IMR-90 (cell line): Measurements from ENCODE around the gene FBXW12. TPM values are rescaled to one million over a fixed set of nuclear protein-coding genes. Genes with fewer than 3 reads are reported as not detected.

Experiments used
- ATAC-seq: fragments of 200-7000 bp; cut with Tn5 transposase; 2 replicates; pipeline ENCODE4 v1.9.1; 2020; ENCODE audit warnings: low read depth, mild to moderate bottlenecking, moderate library complexity
- BruUV-seq: library from RNA; stranded (reverse); fragments of 400-500 nt; replicated peaks from 2 replicates; lab custom pipeline; 2021; lab: Mats Ljungman, UMichigan
- CTCF ChIA-PET: fragments of 300-600 bp; formaldehyde crosslinking; extraction: SDS; loops from one replicate; lab custom pipeline; 2021; ENCODE audit warnings: antibody characterized with exemption; lab: Yijun Ruan, JAX
- POLR2A ChIA-PET: fragments of 300-600 bp; sonication (Branson Sonifier 250); formaldehyde crosslinking; loops from one replicate; lab custom pipeline; 2022; ENCODE audit warnings: antibody characterized with exemption; ENCODE audit not compliant: unreplicated experiment; lab: Charles Lee
- DNase-seq: peaks from one replicate; pipeline ENCODE4 v3.0.0; 2013
- H2AFZ ChIP-seq: replicated peaks from 2 replicates; pipeline ENCODE3; 2013; ENCODE audit warnings: low read length, mild to moderate bottlenecking; ENCODE audit not compliant: poor library complexity
- H2AK5ac ChIP-seq: 2 replicates; pipeline ENCODE4 v1.6.1; 2013; ENCODE audit warnings: low read depth, low read length, inconsistent platforms
- H2AK9ac ChIP-seq: replicated peaks from 2 replicates; pipeline ENCODE3; 2013; ENCODE audit warnings: mild to moderate bottlenecking, low read depth, low read length, moderate library complexity; ENCODE audit not compliant: poor library complexity
- H2BK120ac ChIP-seq: 2 replicates; pipeline ENCODE4 v1.6.1; 2013; ENCODE audit warnings: low read depth, low read length, inconsistent platforms
- H2BK15ac ChIP-seq: 3 replicates; pipeline ENCODE4 v1.6.1; 2013; ENCODE audit warnings: low read depth, low read length, inconsistent platforms
- H2BK20ac ChIP-seq: 2 replicates; pipeline ENCODE4 v1.6.1; 2013; ENCODE audit warnings: low read depth, mild to moderate bottlenecking, inconsistent platforms, low read length, moderate library complexity
- H2BK5ac ChIP-seq: 2 replicates; pipeline ENCODE4 v1.6.1; 2013; ENCODE audit warnings: mild to moderate bottlenecking, low read depth, low read length, inconsistent platforms; ENCODE audit not compliant: poor library complexity, severe bottlenecking
- H3K14ac ChIP-seq: replicated peaks from 2 replicates; pipeline ENCODE4 v1.6.1; 2013; ENCODE audit warnings: low read depth, low read length, inconsistent platforms
- H3K18ac ChIP-seq: 2 replicates; pipeline ENCODE4 v1.6.1; 2013; ENCODE audit warnings: low read depth, low read length, control low read depth
- H3K23ac ChIP-seq: 2 replicates; pipeline ENCODE4 v1.6.1; 2013; ENCODE audit warnings: low read depth, low read length, inconsistent platforms
- H3K27ac ChIP-seq: 2 replicates; pipeline ENCODE4 v1.5.1; 2013; ENCODE audit warnings: mild to moderate bottlenecking, control low read depth, low read length; ENCODE audit not compliant: insufficient read depth
- H3K27me3 ChIP-seq: 2 replicates; pipeline ENCODE4 v1.6.1; 2013; ENCODE audit warnings: low read length; ENCODE audit not compliant: control insufficient read depth, insufficient read depth
- H3K36me3 ChIP-seq: 2 replicates; pipeline ENCODE4 v1.6.1; 2013; ENCODE audit warnings: low read length, mixed read lengths; ENCODE audit not compliant: control insufficient read depth, insufficient read depth
- H3K4ac ChIP-seq: 2 replicates; pipeline ENCODE4 v1.6.1; 2013; ENCODE audit warnings: low read depth, low read length, inconsistent platforms
- H3K4me1 ChIP-seq: 2 replicates; pipeline ENCODE4 v1.6.1; 2013; ENCODE audit warnings: low read length, mixed read lengths; ENCODE audit not compliant: control insufficient read depth, insufficient read depth
- H3K4me2 ChIP-seq: 2 replicates; pipeline ENCODE4 v1.6.1; 2013; ENCODE audit warnings: low read depth, mild to moderate bottlenecking, control low read depth, low read length, moderate library complexity
- H3K4me3 ChIP-seq: 2 replicates; pipeline ENCODE4 v1.5.1; 2013; ENCODE audit warnings: low read depth, mild to moderate bottlenecking, control low read depth, low read length, moderate library complexity; ENCODE audit not compliant: insufficient read depth
- H3K56ac ChIP-seq: 2 replicates; pipeline ENCODE4 v1.6.1; 2013; ENCODE audit warnings: low read length, inconsistent platforms; ENCODE audit not compliant: insufficient read depth; ENCODE audit errors: extremely low read depth
- H3K79me1 ChIP-seq, 2 experiments: 2 replicates each; pipeline ENCODE4 v1.6.1; 2013; ENCODE audit warnings: low read length in 2 of 2, inconsistent platforms in 1 of 2, low read depth in 1 of 2
- H3K9ac ChIP-seq: 2 replicates; pipeline ENCODE4 v1.6.1; 2013; ENCODE audit warnings: low read depth, low read length, control low read depth
- H3K9me1 ChIP-seq: 2 replicates; pipeline ENCODE4 v1.6.1; 2013; ENCODE audit warnings: low read length, inconsistent platforms; ENCODE audit not compliant: insufficient read depth
- H3K9me3 ChIP-seq: 2 replicates; pipeline ENCODE4 v1.6.1; 2013; ENCODE audit warnings: low read length; ENCODE audit not compliant: control insufficient read depth, insufficient read depth
- H4K20me1 ChIP-seq: 2 replicates; pipeline ENCODE4 v1.6.1; 2013; ENCODE audit warnings: low read length, inconsistent platforms; ENCODE audit not compliant: insufficient read depth
- H4K5ac ChIP-seq: 2 replicates; pipeline ENCODE4 v1.6.1; 2013; ENCODE audit warnings: mild to moderate bottlenecking, low read depth, low read length, control low read depth
- H4K8ac ChIP-seq, 2 experiments: 2 replicates each; pipeline ENCODE4 v1.6.1; 2013; ENCODE audit warnings: low read depth in 2 of 2, low read length in 2 of 2, control low read depth in 1 of 2, inconsistent platforms in 1 of 2
- H4K91ac ChIP-seq: 2 replicates; pipeline ENCODE4 v1.6.1; 2013; ENCODE audit warnings: low read depth, low read length, inconsistent platforms; ENCODE audit not compliant: insufficient read depth
- CHD1 ChIP-seq: IDR thresholded peaks from 2 replicates; pipeline ENCODE4 v1.6.1; 2012; ENCODE audit warnings: low read depth, low read length, improper control_type of control experiment
- FOS ChIP-seq: fragments of 150-350 bp; IDR thresholded peaks from 2 replicates; pipeline ENCODE4 v1.6.1; 2016; ENCODE audit warnings: low read depth, low read length
- MAFK ChIP-seq: IDR thresholded peaks from 2 replicates; pipeline ENCODE4 v1.6.1; 2012; ENCODE audit warnings: low read depth, low read length, improper control_type of control experiment
- MAZ ChIP-seq: IDR thresholded peaks from 2 replicates; pipeline ENCODE4 v1.6.1; 2012; ENCODE audit warnings: low read depth, mild to moderate bottlenecking, low read length, improper control_type of control experiment, moderate library complexity, borderline replicate concordance
- MXI1 ChIP-seq: IDR thresholded peaks from 2 replicates; pipeline ENCODE4 v1.6.1; 2012; ENCODE audit warnings: low read depth, mild to moderate bottlenecking, low read length, moderate library complexity, borderline replicate concordance
- WGBS, 2 experiments: methylation state at CpG; one replicate each; pipeline versions ENCODE4 v1.1.5 to v1.1.7; 2013; ENCODE audit warnings: missing lambda C conversion rate in 2 of 2; ENCODE audit not compliant: insufficient read length in 1 of 2; ENCODE audit errors: extremely low coverage in 2 of 2; 5-methylcytosine and 5-hydroxymethylcytosine counted together
- dilution Hi-C: fragments of 300-500 bp; cut with HindIII; formaldehyde crosslinking; loops from one replicate; pipeline ENCODE4 v1.14.3; 2018; ENCODE audit warnings: low sequenced_read_pairs; ENCODE audit not compliant: unreplicated experiment
- in situ Hi-C: fragments of 300-500 bp; cut with MboI; formaldehyde crosslinking; loops from 3 replicates; pipeline ENCODE4 v1.14.3; 2019; ENCODE audit warnings: low sequenced_read_pairs, inconsistent platforms, mixed read lengths
- intact Hi-C: fragments of 100-400 bp; cut with micrococcal nuclease; formaldehyde crosslinking; loops from 2 replicates; pipeline ENCODE4 v1.10.0; 2022
- polyA plus RNA-seq, 3 experiments: library from polyadenylated mRNA; depleted of rRNA; stranded (reverse); fragments of >200 nt; gene quantifications; 2 replicates each; pipeline ENCODE4 v1.2.3, GENCODE V29; 2012; ENCODE audit warnings: low replicate concordance in 1 of 3
- total RNA-seq: library from RNA; depleted of rRNA; stranded (reverse); fragments of >200 nt; gene quantifications from 2 replicates; pipeline ENCODE4 v1.2.3, GENCODE V29; 2012

The FBXW12 gene
- total and polyA plus RNA-seq, 2 of the 4 experiments (the other 2 are of a cell fraction): not detected

- Histone ChIP-seq H3K4me3 (no peak overlapping the region), H2AFZ (no peak overlapping the region), H3K23ac (no peak overlapping the region), H3K4me2 (no peak overlapping the region), H3K36me3 (no peaks in the 10 kb centered on the region), H4K8ac (no peak overlapping the region), H4K5ac (no peak overlapping the region), H2BK120ac (no peak overlapping the region), H3K4me1 (no peaks in the 10 kb centered on the region), H3K9me1 (no peaks in the 10 kb centered on the region), H2BK20ac (no peak overlapping the region), H2AK9ac (no peak overlapping the region), H2AK5ac (no peak overlapping the region), H2BK5ac (no peak overlapping the region), H3K9ac (no peak overlapping the region), H2BK15ac (no peak overlapping the region), H4K20me1 (no peaks in the 10 kb centered on the region), H4K91ac (no peak overlapping the region), H3K56ac (no peak overlapping the region), H3K27ac (no peak overlapping the region), H3K14ac (no peak overlapping the region), H3K4ac (no peak overlapping the region), H3K79me1 (no peaks in the 10 kb centered on the region), H3K18ac (no peak overlapping the region), H3K9me3 (no peaks in the 10 kb centered on the region), H3K27me3 (peaks cover 6% of the 10 kb centered on the region)
- TF ChIP-seq MXI1: no peak
- TF ChIP-seq CHD1: no peak
- no peak for TF ChIP-seq MAFK
- no peak for TF ChIP-seq MAZ
- no peak for TF ChIP-seq FOS
- ChIA-PET CTCF (no interaction called here), POLR2A (no interaction called here)
- in situ Hi-C loops: no loop called here
- no peak for ATAC-seq
- no peak for DNase-seq
- intact Hi-C loops: no loop called here
- BruUV-seq: no TSS peak
- no CpG with 5 or more reads among the region's 2 CpGs for WGBS, 2 experiments
- dilution Hi-C loops: no loop called here
Observed at GRCh38 chr3:48345946-48346572, 26.0 kb upstream of the FBXW12 start.
